ENCODE data around the gene PEX7.
"Not testable (repeated sequence)": the region's sequence is repeated elsewhere in the genome, so short reads cannot be mapped to it uniquely, and the experiment has no call there.

PEX7 gene

DNA sequence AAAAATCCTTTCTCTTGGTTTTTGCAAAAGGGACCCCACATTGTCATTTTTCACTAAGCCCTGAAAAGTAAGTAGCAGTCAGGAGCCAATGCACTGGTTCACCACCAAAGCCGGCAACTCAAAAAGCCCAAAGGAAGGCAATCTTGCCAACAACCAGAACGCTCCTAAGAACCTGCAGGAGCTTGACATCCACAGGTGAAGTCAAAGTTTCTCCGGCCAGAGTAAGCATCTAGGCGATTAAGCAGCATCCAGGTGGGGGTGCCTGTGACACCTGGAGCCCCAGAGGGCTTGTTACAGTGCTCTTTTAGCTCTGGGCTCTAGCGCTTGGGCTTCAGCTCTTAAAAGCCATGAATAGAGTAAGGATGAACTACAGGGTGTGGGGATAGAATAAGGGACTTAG, 135.8 kb downstream of the PEX7 start:
- no peak for DNase-seq

DNA sequence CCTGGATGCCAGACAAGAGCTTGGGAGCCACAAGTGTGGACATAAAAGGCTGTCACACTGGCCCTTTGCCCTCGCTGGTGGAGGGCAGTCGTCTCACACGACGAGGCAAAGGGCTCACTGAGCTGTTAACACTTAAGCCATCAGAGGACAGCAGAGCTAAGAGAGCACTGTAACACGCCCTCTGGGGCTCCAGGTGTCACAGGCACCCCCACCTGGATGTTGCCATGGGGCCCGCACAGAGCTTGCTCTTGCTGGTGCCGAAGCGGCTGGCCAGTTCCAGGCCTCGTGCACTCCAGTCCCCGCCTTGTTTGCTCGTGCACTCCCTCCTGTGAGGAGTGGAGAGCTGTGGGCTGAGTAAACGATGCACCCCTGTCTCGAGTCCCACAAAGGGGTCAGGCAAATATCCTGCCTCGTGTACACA, 137.1 kb downstream of the PEX7 start:
- DNase-seq, result no peak

DNA sequence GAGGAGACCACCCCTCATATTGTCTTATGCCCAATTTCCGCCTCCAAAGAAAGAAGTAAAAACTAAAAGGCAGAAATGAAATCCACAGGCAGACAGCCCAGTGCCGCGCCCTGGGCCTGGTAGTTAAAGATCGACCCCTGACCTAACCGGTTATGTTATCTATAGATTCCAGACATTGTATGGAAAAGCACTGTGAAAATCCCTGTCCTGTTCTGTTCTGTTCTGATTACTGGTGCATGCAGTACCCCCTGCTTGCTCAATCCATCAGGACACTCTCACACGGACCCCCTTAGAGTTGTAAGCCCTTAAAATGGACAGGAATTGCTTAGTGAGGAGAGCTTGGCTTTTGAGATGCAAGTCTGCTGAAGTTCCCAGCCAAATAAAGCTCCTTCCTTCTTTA, 137.5 kb downstream of the PEX7 start:
- not testable (repeated sequence) for DNase-seq

DNA sequence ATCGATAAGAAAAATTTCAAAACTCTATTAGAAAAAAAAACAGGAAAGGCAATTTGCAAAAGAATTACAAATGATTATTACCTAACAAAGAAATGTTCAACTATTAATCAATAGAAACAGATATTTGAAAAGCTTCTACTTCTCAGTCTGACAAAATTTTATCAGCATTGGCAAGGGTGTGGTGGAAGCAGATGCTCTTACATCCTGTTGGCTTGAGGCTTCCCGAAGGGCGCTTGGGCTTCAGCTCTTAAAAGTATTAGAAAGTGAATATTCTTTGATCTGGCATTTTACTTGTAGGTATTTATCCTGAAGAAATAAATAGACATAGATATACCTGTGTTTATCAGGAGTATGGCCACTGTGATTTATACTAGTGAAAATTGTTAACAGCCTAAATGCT, 138.4 kb downstream of the PEX7 start:
- no peak for DNase-seq

DNA sequence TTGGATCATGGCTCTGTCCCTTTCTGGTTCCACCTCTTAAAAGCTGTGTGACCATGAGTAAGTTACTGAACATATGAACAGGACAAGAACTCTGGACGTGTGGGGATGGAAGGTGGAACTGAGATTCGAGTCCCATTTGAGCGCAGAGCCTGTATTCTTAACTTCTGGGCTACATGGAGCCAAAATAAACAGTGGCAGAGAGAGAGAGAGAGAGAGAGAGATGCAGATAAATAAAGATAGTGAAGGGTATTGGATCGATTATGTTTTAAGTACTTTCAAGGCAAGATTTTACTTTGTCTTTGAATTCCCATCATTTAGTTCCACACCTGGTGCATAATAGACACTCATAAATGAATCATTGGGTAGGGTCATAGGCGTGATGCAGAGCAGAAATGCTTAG, 139.5 kb downstream of the PEX7 start:
- DNase-seq, result no peak

DNA sequence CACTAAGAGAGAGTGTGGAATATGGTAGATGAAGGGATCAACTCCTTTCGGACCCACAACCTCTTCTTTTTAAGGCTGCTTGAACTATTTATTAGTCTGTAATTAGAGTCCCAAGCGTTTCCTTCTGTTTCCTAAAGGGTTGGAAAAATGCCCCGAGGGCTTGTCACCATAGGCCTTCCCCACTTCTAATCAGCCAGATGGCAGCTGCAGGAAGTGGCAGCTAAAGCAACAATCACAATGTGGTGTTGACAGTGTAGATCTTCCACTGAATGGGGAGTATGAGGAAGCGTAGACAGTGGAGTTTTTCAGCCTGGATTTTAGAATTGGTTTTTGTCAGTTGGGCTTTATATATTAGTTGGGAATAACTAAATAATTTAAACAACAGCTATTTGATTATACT, 140.3 kb downstream of the PEX7 start:
- DNase-seq, result no peak

DNA sequence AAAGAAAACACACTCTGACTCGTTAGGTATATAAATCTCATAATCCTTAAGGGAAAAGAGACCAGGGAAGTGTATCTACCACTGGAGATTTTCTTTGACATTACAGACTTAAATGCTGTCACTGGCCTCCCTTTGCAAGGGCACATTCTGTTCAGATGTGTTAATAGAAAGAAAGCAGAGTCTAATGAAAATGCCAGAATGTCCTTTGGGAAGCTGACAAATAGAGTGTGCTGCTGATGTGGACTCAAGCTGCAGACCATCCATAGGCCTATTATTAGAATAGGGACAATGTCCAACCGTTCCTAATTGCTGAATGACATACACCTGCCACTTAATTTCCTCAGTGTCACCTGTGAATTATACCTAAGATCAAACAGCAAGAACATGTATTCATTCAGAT, 140.9 kb downstream of the PEX7 start:
- no peak for DNase-seq

Data from stimulated activated CD4-positive, alpha-beta T cell treated with anti-CD3 and anti-CD28 coated beads, Interleukin-4, amount 100 ng/mL, for 24 hours (primary cell).